CD4-positive, alpha-beta T cell treated with Interleukin-12 subunit alpha and Interleukin-12 subunit beta, for 1 hour (primary cell): Measurements from ENCODE around the gene ARHGAP35.
"Not testable (repeated sequence)": the region's sequence is repeated elsewhere in the genome, so short reads cannot be mapped to it uniquely, and the experiment has no call there.

Source experiments
- DNase-seq: peaks from one replicate; pipeline ENCODE4 v3.0.0-alpha.2; 2020

The ARHGAP35 gene

DNA sequence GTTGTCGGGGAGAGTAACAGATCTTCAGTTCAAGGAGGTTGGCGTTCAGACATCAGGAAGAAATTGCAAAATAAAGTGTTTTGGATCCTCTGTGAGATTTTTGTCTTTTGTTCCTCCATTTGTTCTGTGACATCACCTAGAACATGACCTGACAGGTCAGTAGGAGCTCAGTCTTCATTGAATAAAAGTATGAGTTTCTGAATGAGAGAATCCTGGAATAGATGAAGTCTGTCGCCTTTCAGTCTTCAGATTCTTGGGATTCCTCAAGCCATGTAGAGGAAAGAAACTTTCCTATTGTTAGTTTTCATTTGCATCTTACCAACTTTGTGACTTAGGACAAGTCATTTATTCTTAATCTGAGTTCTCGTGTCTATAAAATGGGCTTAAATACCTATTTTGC is 14.4 kb downstream of the ARHGAP35 start:
- no peak for DNase-seq

DNA sequence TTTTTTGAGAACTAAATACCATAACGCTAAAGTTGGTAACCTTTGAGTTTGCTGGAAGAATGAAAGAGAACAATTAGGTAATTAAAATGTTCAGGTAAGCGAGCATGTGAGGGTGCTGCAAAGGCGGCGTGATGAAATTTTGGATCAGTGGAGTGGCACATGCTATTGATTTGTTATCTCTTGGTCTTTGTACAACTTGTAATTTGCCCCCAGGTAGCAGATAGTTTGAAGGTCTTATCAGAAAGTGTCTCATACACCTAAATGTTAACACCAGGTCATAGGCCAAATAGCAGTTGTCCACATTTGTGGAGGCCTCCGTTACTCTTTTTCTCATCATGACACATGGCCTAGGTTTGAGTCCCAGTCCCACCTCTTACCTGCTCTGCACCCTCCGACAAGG is 14.9 kb downstream of the ARHGAP35 start:
- DNase-seq, result no peak

DNA sequence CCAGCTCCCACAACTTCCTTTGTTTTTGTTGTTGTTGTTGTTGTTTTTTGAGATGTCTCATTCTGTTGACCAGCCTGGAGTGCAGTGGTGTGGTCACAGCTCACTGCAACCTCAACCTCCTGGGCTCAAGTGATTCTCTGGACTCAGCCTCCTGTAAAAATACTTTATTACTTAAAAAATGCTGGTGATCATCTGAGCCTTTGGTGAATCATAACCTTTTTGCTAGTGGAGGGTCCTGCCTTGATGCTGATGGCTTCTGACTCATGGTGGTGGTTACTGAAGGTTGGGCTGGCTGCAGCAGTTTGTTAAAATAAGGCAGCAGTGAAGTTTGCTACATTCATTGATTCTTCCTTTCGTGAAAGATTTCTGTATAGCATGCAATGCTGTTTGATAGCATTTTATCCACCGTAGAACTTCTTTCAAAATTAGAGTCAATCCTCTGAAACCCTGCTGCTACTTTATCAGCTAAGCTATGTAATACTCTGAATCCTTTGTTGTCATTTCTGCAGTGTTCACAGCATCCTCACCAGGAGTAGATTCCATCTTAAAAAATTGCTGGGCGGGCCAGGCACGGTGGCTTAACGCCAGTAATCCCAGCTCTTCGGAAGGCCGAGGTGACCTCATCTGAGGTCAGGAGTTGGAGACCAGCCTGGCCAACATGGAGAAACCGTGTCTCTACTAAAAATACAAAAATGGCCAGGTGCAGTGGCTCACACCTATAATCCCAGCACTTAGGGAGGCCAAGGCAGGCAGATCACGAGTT is 18.0 kb downstream of the ARHGAP35 start:
- no peak for DNase-seq

DNA sequence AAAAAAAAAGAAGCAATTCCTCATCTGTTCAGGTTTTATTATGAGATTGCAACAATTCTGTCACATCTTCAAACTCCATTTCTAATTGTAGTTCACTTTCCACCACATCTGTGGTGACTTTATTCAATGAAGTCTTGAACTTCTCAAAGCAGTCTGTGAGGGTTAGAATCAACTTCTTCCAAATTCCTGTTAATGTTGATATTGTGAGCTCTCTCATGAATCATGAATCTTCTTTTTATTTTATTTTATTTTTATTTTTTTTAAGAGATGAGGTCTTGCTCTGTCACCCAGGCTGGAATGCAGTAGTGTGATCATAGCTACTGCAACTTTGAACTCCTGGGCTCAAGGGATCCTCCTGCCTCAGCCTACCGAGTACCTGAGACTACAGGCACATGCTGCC is 19.6 kb downstream of the ARHGAP35 start:
- no peak for DNase-seq

DNA sequence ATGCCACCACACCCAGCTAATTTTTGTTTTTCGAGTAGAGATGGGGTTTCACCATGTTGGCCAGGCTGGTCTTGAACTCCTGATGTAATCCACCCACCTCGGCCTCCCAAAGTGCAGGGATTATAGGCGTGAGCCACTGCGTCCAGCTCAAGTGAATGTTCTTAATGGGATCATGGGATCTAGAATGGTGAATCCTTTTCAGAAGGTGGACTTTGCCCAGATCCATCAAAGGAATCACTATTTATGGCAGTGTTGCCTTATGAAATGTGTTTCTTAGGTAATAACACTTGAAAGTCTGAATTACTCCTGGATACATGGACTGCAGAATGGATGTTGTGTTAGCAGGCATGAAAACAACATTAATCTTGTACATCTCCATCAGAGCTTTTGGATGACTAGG is 20.3 kb downstream of the ARHGAP35 start:
- DNase-seq, result no peak

DNA sequence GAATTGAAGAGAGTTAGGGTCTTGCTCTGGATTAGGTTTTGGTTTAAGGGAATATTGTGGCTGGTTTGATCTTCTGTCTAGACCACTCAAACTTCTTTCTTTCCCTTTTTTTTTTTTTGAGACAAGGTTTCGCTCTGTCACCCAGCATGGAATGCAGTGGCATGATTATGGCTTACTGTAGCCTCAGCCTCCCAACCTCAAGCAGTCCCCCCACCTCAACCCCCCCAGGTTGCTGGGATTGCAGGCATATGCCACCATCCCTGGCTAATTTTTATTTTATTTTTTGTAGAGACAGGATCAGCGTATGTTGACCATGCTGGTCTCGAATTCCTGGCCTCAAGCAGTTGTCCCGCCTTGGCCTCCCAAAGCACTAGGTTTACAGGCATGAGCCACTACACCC is 21.2 kb downstream of the ARHGAP35 start:
- no peak for DNase-seq

DNA sequence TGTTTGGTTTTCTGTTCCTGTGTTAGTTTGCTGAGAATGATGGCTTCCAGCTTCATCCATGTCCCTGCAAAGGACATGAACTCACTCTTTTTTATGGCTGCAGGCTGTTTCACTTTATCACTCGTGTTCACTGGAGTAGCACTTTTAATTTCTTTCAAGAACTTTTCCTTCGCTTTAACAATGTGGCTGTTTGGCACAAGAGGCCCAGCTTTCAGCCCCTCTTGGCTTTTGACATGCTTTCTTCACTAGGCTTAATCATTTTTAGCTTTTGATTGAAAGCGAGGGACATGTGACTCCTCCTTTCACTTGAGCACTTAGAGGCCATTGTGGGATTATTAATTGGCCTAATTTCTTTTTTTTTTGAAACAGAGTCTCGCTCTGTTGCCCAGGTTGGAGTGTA is 22.0 kb downstream of the ARHGAP35 start:
- not testable (repeated sequence) for DNase-seq

DNA sequence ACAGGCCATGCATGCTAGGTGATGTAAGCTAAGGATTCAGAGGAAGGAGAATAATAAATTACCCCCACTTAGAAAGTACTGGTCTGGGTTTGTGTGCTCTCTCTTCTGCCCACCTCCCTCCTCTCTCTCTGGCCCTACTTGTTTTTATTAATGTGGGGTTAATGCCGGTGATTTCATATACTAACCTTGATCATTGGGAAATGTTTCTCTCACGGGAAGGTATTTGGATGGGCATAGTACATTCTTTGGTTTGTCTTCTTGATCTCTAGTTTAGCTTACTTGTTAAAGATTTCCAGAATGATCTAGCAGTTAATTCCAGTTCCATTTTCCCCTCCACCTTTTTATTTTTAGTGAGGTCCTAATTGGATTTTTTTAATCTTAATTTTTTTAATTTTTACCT is 24.6 kb downstream of the ARHGAP35 start:
- no peak for DNase-seq

DNA sequence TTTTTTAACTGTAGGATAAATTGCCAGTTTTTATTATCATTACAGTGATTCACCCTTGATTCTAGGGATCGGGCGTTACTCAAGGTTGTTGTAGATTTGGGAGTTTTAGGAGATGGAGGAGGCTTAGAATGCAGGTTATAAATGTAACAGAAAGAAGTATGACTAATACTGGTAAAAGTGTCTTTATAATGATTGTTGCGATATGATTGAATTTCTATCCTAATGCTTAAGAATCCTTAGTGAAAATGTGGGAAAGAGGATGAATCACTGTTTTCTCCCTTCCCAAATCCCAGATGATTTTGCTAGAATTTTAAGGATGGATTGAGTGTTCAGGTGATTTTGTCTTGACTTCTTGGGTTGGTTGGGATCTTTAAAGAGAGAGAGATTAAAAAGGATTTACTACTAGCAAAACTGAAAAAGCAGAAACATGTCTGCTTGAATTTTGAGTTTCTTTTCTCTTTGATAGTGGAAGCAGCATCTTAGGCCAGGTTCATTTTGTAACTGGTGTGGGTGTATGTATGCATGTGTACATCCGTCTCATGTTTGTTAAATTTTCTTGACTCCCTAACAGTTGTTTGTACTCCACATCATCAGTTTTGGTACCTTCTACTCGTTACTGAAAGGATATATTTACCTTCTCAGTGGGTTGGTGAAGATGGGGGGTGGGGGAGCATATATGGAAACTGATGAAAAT is 25.9 kb downstream of the ARHGAP35 start:
- no peak for DNase-seq

DNA sequence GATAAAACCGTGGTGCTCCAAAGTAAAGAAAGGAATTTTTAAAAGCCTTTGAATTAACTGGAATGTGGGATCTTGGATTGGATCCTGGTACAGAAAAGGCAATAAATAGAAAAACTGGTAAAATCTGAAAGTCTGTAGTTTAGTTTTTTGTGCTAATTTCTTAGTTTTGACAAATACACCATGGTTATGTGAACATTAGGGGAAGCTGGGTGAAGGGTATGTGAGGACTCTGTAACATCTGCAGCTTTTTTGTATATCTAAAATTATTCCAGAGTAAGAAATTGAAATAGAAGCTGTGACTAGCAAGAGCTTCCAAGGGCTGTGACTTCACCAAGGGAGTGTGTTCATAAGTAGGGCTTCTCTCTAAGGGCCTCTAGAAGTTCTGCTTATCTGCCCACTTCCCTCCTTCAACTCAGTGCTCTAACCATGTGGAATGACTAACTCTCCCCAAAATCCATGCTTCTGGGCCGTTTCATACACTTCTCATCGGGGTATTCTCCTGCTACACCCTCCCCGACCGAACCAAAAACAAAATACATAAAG is 26.5 kb downstream of the ARHGAP35 start:
- DNase-seq, result no peak

DNA sequence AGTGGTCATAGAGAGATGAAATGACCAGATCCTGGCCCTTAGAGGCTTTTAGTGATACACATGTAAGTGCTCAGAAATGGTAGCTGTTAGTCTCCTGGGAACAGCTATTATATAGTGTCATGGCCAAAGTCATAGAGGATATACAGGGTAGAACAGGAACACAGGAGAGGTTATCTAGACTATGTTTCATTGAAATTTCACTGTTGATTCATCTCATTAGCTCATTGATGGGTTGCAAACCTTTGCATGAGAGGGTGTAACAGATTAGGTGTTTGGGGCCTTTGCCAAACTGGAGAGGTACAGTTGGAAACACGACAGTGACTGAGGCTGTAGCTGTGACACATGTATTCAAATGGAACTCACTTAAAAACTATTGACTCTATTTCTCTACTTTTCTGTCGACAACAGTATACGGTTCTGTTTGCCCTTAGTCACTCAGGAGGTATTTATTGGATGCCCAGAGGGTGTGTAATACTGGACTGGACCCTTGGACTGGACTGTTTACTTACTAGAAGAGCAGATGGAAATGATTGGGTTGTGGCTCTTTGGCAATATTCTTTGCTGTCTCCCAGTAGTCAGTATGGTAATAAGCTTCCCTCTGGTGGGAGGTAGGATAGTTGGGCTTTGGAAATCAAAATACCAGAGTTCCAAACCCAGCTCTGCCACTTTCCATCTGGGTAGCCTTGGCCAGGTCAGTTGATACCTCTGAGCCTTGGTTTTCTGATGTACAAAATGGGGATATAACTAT is 29.8 kb downstream of the ARHGAP35 start:
- no peak for DNase-seq

DNA sequence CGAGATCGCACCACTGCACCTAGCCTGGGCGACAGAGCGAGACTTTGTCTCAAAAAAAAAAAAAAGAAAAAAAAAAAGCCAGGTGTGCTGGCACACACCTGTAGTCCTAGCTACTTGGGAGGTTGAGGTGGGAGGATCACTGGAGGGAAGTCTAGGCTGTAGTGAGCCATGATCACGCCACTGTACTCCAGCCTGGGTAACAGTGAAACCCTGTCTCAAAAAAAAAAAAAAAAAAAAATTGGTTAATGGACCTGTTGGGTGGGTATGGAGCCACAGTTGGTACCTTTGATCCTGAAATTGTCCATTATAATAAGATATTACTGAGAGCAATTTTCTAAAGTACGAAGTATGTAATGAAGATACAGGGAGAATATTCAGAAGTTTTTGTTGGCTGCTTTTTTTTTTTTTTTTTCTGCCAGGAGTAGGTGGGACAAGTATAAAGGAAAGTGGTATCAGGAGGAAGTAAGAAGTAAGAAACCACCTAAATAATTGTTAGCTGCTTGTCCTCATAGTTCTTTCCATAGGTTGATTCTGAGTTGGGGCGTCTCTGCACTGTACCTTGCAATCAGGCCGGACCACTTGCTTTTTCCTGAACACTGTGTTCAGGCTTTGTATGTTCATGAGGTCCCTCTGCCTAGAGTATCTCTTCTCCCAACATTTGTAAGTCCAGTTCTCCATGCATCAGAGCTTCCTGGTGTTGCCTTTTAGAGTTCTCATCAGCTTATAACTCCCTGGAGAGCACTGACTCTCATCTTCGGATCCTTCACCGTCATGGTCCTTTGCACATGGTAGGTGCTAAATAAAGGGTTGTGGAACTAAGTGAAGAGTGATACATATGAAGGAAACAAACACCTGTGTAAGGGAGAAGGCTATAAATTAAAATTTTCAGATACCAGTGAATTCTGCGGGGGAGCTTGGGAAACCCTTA is 31.7 kb downstream of the ARHGAP35 start:
- DNase-seq, result no peak

DNA sequence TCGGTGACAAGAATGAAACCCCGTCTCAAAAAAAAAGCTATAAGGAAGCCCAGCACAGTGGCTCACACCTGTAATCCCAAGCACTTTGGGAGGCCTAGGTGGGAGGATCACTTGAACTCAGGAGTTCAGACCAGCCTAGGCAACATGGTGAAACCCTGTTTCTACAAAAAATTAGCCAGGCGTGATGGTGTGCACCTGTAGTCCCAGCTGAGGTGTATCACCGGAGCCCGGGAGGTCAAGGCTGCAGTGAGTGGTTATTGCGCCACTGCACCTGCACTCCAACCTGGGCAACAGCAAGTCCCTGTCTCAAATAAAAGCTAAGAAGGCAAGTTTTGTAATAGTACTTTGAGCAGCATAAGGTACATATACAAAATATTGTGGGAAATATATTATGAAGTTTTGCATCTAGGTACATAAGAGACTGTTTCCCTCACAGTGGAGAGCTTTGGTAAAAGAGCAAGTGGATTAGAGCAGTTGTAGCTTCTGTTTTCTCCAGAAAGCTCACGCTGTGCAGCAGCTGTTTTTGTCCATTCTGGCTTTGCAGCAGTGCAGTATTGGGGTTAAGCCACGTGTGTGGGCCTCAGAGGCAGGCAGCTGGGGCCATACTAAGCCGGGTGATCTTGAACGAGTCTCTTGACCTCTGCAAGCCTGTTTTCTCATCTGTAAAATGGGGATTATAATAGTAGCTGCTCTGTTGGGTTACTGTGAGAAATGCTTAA is 35.4 kb downstream of the ARHGAP35 start:
- DNase-seq, result no peak

DNA sequence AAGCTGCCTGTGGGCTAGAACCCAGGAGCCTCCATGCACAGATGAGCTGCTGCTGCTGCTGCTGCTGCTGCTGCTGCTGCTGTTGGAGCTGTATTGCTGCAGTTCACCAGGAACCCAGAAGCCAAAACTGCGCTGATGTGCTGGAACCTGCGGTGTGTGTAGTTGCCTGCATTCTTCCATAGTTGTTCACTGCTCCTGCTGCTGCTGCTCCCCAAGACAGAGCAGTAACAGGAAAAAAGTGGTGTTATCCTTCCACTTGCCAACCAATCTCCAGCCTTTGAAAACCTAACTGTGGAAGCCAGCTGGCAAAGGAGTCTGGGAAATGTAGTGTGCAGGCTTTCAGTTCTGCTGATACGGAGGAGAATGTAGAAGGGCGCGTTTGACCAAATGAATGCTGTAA is 37.9 kb downstream of the ARHGAP35 start:
- DNase-seq, result no peak

DNA sequence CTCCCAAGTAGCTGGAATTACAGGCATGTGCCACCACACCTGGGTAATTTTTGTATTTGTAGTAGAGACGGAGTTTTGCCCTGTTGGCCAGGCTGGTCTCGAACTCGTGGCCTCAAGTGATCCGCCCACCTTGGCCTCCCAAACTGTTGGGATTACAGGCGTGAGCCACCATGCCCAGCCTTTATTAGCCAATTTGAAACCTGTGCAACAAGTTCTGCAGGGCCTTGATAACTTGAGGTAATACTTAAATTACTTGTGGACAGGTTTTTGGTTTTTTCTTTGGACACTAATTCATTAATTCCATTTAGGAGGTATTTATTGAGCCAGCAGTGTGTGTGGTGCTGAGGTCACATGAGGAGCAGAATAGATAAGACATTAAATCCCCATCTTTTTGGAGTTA is 39.5 kb downstream of the ARHGAP35 start:
- no peak for DNase-seq

DNA sequence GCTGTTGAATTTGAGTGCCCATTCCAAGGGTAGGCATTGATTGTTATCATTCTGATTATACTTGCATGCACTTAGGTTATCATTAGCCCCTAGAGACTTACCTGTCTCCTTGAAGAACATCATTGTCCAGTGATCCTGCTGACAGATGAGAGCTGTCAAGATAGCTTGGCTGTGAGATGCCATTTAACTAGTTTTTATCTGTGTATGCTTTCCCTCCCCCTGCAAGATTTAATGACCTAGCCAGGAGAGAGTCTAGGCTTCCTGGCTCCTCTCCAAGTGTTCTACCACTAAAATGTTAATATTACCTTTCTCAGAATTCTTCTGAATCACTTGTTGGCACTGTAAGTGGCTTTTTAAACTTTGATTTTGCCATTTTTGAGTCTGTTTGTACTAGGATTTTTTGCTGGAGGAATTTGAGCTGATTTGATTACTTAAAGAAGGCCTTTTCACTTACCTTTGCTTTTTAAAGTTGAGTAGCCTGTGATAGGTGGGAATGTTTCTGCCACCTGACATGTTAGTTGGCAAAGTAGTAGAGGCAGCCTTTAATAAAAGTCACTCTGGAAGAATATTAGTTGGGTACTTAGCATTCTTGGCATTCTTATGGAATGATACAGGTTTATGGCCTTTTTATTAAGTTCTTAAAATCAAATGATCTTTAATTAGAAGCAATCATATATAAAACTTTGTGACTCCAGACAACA is 41.1 kb downstream of the ARHGAP35 start:
- DNase-seq, result no peak

DNA sequence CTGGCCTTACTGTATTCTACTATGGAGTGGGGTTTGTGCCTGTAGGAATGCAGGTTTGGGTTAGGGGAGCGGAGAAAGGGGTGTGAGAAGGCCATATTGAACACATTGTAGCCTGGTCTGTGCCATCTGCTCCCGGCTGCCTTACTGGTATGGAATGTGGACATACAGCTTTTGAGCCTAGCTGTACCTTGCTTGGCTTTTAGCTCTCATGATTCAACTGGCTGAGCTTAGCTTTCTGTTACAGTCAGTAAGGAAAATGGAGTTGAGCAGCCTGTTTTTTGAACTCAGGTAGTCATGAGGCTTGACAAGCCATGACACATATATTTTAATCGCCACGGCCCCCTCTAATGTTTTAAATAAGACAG is 41.6 kb downstream of the ARHGAP35 start:
- no peak for DNase-seq

DNA sequence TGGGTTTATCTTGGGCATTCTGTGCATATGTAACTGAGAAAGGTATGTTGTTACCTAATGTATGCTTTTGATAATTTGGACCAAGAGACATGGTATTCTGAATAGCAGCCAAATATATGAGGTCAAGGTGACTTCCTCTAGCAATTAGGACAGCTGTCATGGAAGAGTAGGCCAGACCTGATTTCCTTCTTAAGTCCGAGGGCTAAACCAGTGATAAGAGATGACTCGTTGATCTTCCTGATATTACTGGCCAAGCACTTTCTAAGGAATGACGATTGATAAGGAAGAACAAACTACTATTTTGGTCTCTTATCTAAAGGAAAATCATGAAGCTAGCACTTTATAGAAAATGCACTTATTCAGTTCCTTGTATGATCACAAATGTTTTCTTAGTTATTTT is 42.7 kb downstream of the ARHGAP35 start:
- no peak for DNase-seq

DNA sequence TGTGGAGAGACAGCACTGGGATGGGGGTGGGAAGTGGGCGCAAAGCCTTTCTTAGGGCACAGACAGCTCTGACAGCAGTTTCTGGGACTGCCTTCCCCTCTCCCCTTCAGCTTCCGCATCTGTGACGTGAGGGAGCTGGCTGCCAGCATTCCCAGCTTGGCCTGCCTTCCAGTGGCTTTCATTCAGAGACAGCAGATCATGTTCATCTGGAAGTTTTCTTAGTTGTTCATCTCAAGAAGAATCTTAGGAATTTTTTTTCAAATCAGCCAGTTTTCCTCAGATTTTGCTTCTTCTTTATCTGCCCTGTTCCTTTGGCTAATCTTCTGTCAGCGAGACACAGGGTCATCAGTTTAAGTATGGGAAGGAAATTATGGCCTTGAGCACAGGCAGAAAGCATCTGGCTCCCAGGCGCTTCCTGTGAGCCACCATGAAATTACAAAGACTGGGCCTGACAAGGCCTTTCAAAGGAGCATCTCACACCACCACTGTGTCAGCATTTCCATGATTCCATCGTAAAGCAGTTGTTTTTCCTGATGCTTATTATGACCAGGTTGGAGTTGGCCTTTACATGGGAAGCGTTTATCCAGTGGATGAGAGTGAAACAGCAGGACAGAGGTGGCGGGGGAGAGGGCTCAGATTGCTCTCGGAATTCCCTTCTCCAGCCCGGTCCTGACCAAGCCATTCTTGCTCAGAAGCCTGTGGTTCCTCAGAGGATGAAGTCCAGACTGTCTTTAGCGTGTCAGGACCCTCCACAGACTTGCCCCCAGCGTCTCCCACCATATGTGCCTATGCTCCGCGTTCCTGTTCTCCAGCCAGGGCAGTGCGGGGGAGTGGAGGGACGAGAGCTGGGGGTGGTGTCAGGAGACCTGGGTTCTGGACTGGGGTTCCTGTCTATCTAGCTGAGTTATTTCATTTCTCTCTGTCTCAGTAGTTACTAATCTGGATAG is 43.6 kb downstream of the ARHGAP35 start:
- no peak for DNase-seq

DNA sequence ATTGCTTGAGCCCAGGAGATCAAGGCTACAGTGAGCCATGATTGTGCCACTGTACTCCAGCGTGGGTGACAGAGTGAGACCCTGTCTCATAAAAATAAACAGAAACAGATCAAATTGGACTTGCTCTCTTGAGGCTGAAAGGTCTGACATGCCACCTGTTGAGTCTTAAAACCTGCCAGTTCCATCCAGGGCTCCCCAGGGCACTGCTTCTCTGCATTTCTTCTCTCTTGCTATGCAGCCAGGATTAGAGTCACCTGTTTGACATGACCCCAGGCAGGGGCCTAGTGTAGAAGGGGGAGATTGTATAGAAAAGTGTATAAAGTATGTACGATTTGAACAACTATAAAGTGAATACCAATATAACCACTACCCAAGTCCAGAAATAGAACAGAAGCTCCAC is 45.4 kb downstream of the ARHGAP35 start:
- no peak for DNase-seq
